HFFc6 (cell line): ENCODE results near the gene IFNL1. TPM values are rescaled to one million over a fixed set of nuclear protein-coding genes. Genes with fewer than 3 reads are reported as not detected.

Experiments used
- DNase-seq: peaks from one replicate; pipeline ENCODE4 v3.0.0-alpha.2; 2018
- H3K27ac Mint-ChIP-seq: 2 replicates; pipeline ENCODE4 v1.8.0; 2020; ENCODE audit warnings: mild to moderate bottlenecking, mixed read lengths
- H3K27me3 Mint-ChIP-seq: 2 replicates; pipeline ENCODE4 v1.8.0; 2021; ENCODE audit warnings: mild to moderate bottlenecking, moderate library complexity, mixed read lengths; ENCODE audit not compliant: insufficient read depth
- H3K36me3 Mint-ChIP-seq: 2 replicates; pipeline ENCODE4 v1.8.0; 2021; ENCODE audit warnings: low read depth, mixed read lengths
- H3K4me1 Mint-ChIP-seq: 2 replicates; pipeline ENCODE4 v1.8.0; 2020; ENCODE audit warnings: low read depth, mixed read lengths
- H3K4me3 Mint-ChIP-seq: 2 replicates; pipeline ENCODE4 v1.8.0; 2020; ENCODE audit warnings: mild to moderate bottlenecking, moderate library complexity, mixed read lengths
- H3K9me3 Mint-ChIP-seq: 2 replicates; pipeline ENCODE4 v1.8.0; 2020; ENCODE audit warnings: mild to moderate bottlenecking, mixed read lengths
- total RNA-seq, 6 experiments: library from RNA; stranded (reverse); fragmentation: NEBNext Ultra II Directional; extraction: Animal tissue kit (Norgen Biotek cat#: 25700); gene quantifications; 2 replicates in 1 of 6; 3 replicates in 5 of 6; pipeline ENCODE4 v1.2.3, GENCODE V29; 2021
- TF ChIP-seq, protein P1 (sequence below): fragments of 200-600 bp; sonication (generic); IDR thresholded peaks from 2 replicates; pipeline ENCODE4 v1.5.0; 2021; ENCODE audit warnings: antibody characterized with exemption, mild to moderate bottlenecking

The IFNL1 gene
- total RNA-seq, 6 experiments from 2014 or later: not detected

GRCh38 chr19:39310558-39311311 lies 14.5 kb downstream of the IFNL1 start:
- Mint-ChIP-seq H3K9me3 (no peaks in the 10 kb centered on the region), H3K4me3 (no peak overlapping the region)

DNA sequence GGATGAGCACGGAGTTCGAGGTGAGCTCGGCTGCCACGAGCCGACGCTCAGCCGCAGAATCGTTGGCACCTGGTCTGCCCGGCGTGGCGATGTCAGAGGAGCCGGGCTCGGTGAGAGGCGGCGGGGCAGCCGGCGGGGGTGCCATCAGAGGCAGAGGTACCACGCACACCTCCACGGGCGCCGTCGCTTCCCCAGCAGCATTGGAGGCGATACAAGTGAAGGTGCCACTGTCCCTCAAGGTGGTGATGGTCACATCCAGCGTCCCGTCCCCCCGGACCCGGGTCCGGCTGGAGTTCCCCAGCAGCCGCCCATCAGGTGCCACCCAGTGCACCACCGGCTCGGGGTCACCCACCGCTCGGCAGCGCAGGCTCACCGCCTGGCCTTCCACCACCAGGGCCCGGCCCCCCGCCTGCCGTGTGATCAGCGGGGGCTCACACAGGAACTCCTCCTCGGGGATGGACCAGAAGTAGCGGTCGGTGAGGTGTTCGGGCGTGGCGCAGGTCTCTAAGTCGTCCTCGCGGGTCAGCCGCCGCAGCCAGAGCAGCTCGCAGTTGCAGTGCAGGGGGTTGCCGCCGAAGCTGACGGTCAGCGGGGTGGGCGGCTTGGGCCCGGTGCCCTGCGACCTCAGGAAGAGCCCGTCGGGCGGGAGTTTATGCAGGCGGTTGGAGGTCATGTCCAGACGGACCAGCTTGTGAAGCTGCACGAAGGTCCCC lies 18.0 kb downstream of the IFNL1 start:
- no peaks in the 10 kb centered on the region for H3K9me3 Mint-ChIP-seq
- TF ChIP-seq, protein P1, sequence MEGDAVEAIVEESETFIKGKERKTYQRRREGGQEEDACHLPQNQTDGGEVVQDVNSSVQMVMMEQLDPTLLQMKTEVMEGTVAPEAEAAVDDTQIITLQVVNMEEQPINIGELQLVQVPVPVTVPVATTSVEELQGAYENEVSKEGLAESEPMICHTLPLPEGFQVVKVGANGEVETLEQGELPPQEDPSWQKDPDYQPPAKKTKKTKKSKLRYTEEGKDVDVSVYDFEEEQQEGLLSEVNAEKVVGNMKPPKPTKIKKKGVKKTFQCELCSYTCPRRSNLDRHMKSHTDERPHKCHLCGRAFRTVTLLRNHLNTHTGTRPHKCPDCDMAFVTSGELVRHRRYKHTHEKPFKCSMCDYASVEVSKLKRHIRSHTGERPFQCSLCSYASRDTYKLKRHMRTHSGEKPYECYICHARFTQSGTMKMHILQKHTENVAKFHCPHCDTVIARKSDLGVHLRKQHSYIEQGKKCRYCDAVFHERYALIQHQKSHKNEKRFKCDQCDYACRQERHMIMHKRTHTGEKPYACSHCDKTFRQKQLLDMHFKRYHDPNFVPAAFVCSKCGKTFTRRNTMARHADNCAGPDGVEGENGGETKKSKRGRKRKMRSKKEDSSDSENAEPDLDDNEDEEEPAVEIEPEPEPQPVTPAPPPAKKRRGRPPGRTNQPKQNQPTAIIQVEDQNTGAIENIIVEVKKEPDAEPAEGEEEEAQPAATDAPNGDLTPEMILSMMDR: no peak
- no peak for DNase-seq
- H3K27ac Mint-ChIP-seq: no peak overlapping the region
- no peaks in the 10 kb centered on the region for H3K36me3 Mint-ChIP-seq
- H3K4me1 Mint-ChIP-seq: no peaks in the 10 kb centered on the region
- H3K4me3 Mint-ChIP-seq: no peak overlapping the region
- H3K27me3 Mint-ChIP-seq: peaks cover 21% of the 10 kb centered on the region

More at GRCh38 chr19:39310558-39311311, 14.5 kb downstream of the IFNL1 start:
- no peaks in the 10 kb centered on the region for H3K36me3 Mint-ChIP-seq
- no peaks in the 10 kb centered on the region for H3K4me1 Mint-ChIP-seq
- TF ChIP-seq, protein P1: no peak
- no peak overlapping the region for H3K27ac Mint-ChIP-seq
- H3K27me3 Mint-ChIP-seq: peaks cover 16% of the 10 kb centered on the region
- DNase-seq: no peak

DNA sequence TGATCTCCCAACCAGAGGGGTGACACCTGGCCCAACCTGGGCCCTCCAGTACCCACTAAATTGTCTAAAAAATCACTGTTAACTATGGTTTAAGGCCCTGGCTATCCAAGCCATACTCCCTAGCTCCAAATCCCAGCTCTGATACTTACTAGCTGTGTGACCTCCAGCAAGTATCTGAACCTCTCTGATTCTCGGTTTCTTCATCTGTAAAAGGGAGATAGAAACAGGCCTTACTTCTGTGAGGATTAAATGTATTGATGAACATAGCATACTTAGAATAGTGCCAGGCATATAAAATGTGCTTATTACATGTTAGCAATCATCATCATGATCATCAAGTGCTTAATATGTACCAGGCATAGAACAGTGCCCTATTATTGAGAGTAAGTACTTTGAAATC lies 19.7 kb downstream of the IFNL1 start:
- no peaks in the 10 kb centered on the region for H3K9me3 Mint-ChIP-seq
- no peaks in the 10 kb centered on the region for H3K36me3 Mint-ChIP-seq
- TF ChIP-seq, protein P1: no peak
- H3K27me3 Mint-ChIP-seq: peaks cover 24% of the 10 kb centered on the region
- no peak overlapping the region for H3K27ac Mint-ChIP-seq
- DNase-seq: no peak
- H3K4me3 Mint-ChIP-seq: no peak overlapping the region
- H3K4me1 Mint-ChIP-seq: no peaks in the 10 kb centered on the region

DNA sequence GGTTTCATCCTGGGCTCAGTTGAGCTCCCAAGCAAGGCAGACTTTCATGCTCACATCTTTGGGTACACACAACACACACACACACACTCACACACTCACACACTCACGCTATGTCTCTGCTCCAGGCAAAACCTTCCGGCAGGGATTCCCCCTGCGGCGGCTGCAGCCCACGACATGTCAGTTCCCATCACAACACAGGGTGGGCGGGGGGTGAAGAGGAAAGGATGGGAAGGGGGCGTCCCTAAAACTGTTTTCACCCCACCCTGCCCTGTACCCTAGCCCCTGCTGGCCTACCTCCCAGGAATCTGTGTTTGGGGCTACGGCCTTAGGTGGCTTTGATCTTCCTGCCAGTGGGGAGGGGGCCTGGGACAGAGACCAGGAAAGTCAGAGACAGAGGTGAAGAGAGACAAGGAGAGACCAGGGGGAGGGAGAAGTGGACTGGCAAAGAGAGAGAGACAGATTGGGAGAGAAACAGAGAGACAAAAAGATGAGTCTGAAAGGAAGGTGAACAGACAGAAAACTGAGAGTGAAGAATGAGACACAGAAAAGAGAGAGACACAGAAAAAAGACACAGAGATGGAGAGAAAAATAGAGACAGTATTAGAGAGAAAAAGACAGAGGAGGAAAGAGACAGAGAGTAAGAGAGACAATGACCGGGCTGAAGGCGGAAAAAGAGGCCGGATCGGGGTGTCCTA lies 20.6 kb downstream of the IFNL1 start:
- no peak overlapping the region for H3K27ac Mint-ChIP-seq
- no peaks in the 10 kb centered on the region for H3K36me3 Mint-ChIP-seq
- H3K27me3 Mint-ChIP-seq: peaks cover 32% of the 10 kb centered on the region
- no peaks in the 10 kb centered on the region for H3K4me1 Mint-ChIP-seq
- DNase-seq: no peak
- TF ChIP-seq, protein P1: no peak
- no peak overlapping the region for H3K4me3 Mint-ChIP-seq
- H3K9me3 Mint-ChIP-seq: no peaks in the 10 kb centered on the region

DNA sequence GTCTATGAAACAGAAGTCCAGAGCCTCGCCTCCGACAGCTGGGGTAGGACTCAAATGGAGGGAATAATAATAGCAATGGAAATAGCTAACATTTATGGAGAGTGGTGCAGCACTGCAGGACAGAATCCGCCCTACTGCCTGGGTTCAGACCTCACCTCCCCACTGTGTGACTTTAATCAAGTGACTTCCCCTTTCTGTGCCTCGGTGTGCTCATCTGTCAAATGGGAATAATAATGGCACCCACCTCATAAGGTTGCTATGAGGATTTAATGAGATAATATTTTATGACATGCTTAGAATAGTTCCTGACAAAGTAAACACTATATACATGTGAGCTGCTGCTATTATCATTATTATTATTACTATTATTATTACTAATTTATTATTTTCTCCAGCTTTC lies 21.3 kb downstream of the IFNL1 start:
- Mint-ChIP-seq H3K4me1 (no peaks in the 10 kb centered on the region), H3K27me3 (peaks cover 34% of the 10 kb centered on the region), H3K9me3 (no peaks in the 10 kb centered on the region), H3K36me3 (no peaks in the 10 kb centered on the region), H3K4me3 (no peak overlapping the region), H3K27ac (no peak overlapping the region)
- DNase-seq: no peak
- TF ChIP-seq, protein P1: no peak
